Activated naive CD8-positive, alpha-beta T cell (primary cell): Measurements from ENCODE around the gene RPL5.

Experiments used
- H3K27ac Mint-ChIP-seq: one replicate; pipeline ENCODE4 v1.8.0; 2021; ENCODE audit warnings: mixed read lengths
- H3K27me3 Mint-ChIP-seq: one replicate; pipeline ENCODE4 v1.8.0; 2021; ENCODE audit warnings: mixed read lengths
- H3K36me3 Mint-ChIP-seq: one replicate; pipeline ENCODE4 v1.8.0; 2021; ENCODE audit warnings: mixed read lengths
- H3K4me1 Mint-ChIP-seq: one replicate; pipeline ENCODE4 v1.8.0; 2021; ENCODE audit warnings: low read depth, mixed read lengths
- H3K4me3 Mint-ChIP-seq: one replicate; pipeline ENCODE4 v1.8.0; 2021; ENCODE audit warnings: mild to moderate bottlenecking, mixed read lengths
- H3K9me3 Mint-ChIP-seq: one replicate; pipeline ENCODE4 v1.8.0; 2021; ENCODE audit warnings: low read depth, mixed read lengths

RPL5 gene

DNA sequence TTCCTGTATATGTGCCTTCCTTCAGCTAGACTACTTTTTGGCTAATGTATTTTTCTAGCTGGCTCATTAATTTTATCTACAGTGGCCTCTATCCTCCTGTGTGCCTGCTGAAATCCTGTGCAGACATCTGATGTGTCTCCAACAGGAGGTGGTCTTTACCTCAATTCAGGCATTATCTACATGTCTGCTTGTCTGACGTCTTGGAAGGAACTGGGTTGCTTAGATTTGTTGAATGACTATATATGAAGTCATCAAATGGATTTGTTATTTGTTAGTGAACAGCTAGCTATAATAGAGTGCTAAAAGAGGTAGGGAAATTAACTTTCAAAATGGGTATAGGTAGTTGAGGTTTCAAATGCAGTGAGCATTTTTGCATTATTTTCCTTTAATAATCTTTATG, 6.7 kb downstream of the RPL5 start:
- H3K9me3 Mint-ChIP-seq = no peaks in the 10 kb centered on the region
- H3K27ac Mint-ChIP-seq = peak overlapping the region; percentile 76
- peaks cover 76% of the 10 kb centered on the region for H3K4me1 Mint-ChIP-seq
- peak overlapping the region; percentile 99 for H3K4me3 Mint-ChIP-seq
- H3K36me3 Mint-ChIP-seq = peaks cover 46% of the 10 kb centered on the region
- no peaks in the 10 kb centered on the region for H3K27me3 Mint-ChIP-seq

DNA sequence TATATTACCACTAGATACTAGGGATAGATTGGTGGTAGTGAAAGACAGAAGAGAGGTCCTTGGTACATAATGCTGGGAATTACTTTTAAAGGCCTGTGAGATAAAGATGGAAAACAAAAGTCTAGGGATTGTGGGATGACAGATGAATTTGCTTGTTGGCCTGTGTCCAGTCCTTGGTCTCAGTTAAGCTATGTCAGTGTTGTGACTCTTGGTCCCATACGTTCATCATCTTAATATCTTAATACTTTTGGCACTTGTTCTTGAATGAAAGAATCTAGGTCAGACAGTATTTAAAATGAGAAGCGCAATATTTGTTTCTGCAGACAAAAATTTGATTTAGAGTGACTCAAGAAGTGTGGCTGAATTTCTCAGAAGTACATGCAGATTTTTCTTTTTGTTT, 7.6 kb downstream of the RPL5 start:
- Mint-ChIP-seq H3K27ac (peak overlapping the region; percentile 64), H3K27me3 (no peaks in the 10 kb centered on the region), H3K9me3 (no peaks in the 10 kb centered on the region), H3K36me3 (peaks cover 44% of the 10 kb centered on the region), H3K4me3 (peak overlapping the region; percentile 70), H3K4me1 (peaks cover 68% of the 10 kb centered on the region)

DNA sequence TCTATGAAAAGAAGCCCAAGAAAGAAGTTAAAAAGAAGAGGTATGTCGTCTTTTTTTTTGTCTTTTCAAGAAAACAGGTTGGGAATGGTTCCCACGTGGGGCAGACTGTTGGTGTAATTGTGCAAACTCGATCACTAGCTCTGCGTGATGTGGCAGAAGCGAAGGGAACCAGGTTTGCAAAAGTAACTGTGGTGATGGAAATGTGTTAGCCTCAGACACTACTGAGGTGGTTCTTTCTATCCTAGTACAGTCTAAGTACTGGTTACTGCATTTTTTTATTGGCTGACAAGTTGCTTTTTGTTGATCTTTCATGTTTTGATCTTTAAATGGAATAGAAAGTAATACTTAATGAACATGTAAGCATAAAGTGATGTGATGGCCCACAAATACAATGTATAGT, 8.8 kb downstream of the RPL5 start:
- peaks cover 57% of the 10 kb centered on the region for H3K4me1 Mint-ChIP-seq
- peak overlapping the region; percentile 64 for H3K27ac Mint-ChIP-seq
- H3K4me3 Mint-ChIP-seq = peak overlapping the region; percentile 56
- H3K36me3 Mint-ChIP-seq = peaks cover 36% of the 10 kb centered on the region
- no peaks in the 10 kb centered on the region for H3K27me3 Mint-ChIP-seq
- no peaks in the 10 kb centered on the region for H3K9me3 Mint-ChIP-seq

DNA sequence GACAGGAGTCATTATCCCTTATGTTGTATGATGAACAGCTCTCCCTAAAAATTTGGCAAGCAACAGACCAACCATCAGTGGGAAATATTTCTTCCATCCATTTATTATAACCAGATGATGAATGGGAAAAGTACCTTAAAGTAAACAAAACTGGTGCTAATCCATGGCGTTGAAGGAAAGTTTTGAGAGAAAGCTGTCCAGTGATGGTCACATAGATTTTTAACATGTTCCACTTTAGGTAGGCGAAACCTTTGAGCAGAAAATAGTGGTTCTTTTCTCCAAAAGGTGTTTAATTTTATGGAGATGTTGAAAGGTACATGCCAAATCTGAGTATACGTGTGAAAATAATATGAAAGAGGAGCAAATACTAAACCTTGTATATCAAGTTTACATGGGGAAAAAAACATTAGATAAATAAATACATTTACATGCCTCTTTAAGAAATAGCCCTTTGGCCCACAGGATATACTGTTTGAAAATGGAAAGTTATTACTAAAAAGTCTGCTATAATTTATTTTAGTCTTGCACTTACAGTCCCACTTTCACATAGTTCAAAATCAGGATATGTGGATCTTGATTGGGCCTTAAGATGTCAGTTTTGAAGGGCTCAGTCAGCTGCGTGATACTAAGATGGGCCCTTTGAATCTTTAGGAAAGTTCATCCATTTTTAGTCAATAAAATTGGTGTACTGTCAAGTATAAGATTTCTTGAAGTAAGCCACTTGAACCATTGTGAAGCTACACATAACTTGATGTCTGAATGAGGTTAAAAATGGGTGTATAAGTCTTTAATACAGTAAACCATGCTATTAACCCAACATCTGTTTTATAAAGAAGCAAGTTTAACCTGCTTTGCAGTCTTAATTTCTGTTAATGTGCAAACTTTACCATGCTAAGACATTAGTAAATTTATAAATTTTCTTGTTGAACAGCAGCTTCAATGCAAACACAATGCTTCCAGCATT, 10.5 kb downstream of the RPL5 start:
- H3K9me3 Mint-ChIP-seq = no peaks in the 10 kb centered on the region
- H3K27ac Mint-ChIP-seq = no peak overlapping the region
- H3K4me3 Mint-ChIP-seq = no peak overlapping the region
- peaks cover 28% of the 10 kb centered on the region for H3K36me3 Mint-ChIP-seq
- H3K4me1 Mint-ChIP-seq = peaks cover 39% of the 10 kb centered on the region
- no peaks in the 10 kb centered on the region for H3K27me3 Mint-ChIP-seq

DNA sequence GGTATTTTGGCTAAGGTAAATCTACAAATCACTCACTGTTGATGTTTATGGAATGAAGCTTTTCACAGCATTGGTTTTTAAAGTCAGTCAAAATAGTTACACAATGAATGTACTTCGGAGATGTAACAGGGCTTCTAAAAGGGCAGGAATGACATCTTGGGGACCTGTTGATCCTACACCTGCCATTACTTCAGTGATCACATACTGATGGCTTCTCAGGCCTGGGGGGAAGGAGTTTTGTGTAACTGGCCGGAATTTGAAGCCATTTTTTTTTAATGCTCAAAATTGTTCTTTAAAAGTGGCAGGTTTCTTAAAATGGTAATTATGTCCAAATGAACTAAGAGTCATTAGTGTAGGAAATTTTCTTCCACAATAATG, 11.2 kb downstream of the RPL5 start:
- Mint-ChIP-seq H3K36me3 (peaks cover 28% of the 10 kb centered on the region), H3K4me3 (no peak overlapping the region), H3K9me3 (no peaks in the 10 kb centered on the region), H3K27ac (peak overlapping the region; percentile 34), H3K4me1 (peaks cover 32% of the 10 kb centered on the region), H3K27me3 (no peaks in the 10 kb centered on the region)

DNA sequence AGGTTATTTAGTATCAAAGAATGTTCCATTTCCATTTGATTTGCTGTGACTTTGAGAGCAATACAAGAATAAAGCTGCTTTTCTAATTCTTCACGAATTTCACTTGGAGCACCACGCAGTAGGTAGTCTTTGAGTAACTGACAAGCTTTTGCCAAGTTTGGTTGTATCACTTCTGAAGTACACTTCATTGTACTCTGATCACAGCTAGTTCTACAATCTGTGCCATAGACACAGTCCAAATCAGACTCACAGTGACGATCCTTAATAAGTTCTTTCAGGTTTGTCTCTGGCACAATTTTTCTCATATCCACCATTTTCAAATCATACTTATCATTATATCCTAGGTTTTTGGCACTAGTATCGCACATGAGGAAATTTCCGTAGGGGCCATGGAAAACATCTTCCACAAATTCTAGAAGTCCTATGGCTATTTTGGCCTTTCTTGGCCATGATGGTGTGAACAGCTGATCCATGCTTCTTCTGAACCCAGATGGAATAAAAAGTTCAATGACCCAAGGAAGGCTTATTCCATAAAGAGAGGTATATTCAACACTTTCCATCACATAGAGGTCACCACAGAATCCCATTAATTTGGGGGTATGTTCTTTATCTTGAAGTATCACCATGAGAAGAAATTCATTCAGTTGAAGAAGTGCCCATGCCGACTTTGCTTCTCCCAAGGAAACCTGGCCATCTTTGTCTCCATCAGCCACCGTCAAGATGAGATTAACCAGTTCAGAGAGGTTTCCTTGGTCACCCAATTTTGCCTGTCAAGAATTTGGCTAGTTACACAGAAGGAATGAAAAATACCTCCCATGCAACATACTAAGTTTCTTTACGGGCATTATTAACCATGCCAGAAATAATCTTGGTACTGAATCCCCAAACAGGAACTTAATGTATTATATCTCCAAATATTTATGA, 11.9 kb downstream of the RPL5 start:
- peak overlapping the region; percentile 18 for H3K27ac Mint-ChIP-seq

DNA sequence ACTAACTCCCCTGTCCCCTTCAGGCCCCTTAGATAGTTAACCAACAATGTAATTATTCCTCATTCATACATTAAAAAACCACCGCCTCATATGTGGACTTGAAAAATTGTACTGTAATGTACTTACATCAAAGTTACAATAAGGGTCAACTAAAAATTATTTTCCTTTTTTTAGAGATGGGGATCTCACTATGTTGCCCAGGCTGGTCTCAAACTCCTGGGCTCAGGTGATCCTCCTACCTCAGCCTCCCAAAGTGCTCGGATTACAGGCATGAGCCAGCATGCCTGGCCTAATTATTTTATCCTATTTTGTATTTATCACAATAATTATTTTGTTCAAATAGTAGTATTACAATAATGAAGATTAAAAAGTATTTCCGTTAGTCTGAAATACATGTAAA, 12.6 kb downstream of the RPL5 start:
- H3K4me1 Mint-ChIP-seq = peaks cover 18% of the 10 kb centered on the region
- no peaks in the 10 kb centered on the region for H3K9me3 Mint-ChIP-seq
- no peaks in the 10 kb centered on the region for H3K27me3 Mint-ChIP-seq
- no peak overlapping the region for H3K4me3 Mint-ChIP-seq
- H3K27ac Mint-ChIP-seq = peak overlapping the region; percentile 5
- peaks cover 21% of the 10 kb centered on the region for H3K36me3 Mint-ChIP-seq

More for the DNA sequence above, 11.9 kb downstream of the RPL5 start:
- Mint-ChIP-seq H3K36me3 (peaks cover 23% of the 10 kb centered on the region), H3K4me3 (no peak overlapping the region), H3K4me1 (peaks cover 26% of the 10 kb centered on the region), H3K9me3 (no peaks in the 10 kb centered on the region), H3K27me3 (no peaks in the 10 kb centered on the region)

DNA sequence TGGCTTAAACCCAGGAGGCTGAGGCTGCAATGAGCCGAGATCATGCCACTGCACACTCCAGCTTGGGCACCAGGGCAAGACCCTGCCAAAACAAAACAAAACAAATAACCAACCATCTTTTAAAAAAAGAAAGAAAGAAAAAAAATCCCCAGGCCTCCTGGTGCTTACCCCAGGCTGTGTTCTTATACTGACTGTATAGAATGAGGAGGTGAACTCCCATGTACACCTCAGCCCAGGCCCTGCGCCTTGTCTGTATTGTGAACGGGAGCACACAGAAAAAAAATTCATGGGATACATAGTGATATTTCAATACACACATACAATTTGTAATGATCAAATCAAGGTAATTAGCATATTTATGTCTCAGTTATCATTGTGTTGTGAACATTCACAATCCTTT, 14.1 kb downstream of the RPL5 start:
- Mint-ChIP-seq H3K27me3 (no peaks in the 10 kb centered on the region), H3K4me1 (peaks cover 8% of the 10 kb centered on the region), H3K27ac (no peak overlapping the region), H3K36me3 (peaks cover 16% of the 10 kb centered on the region), H3K9me3 (no peaks in the 10 kb centered on the region), H3K4me3 (no peak overlapping the region)

DNA sequence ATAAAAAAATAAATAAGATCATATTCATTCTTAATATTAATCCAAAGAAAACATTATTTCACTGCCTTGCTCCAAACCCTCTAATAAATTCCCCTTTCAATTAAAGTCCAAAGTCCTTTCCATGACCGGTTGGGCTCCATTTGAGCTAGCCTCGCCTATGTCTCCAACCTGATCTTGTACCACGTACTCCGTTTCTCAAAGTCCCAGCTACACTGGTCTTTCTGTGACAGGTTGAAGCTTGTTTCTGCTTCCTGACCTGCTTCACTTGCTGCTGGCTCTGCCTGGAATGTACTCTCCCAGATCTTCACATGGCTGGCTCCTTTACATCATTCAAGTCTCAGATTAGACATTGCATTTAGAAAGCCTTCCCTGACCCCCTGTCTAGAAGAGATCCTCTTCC, 16.4 kb downstream of the RPL5 start:
- no peaks in the 10 kb centered on the region for H3K9me3 Mint-ChIP-seq
- H3K27ac Mint-ChIP-seq = peak overlapping the region; percentile 4
- H3K36me3 Mint-ChIP-seq = peaks cover 8% of the 10 kb centered on the region
- H3K4me3 Mint-ChIP-seq = no peak overlapping the region
- peaks cover 13% of the 10 kb centered on the region for H3K4me1 Mint-ChIP-seq
- no peaks in the 10 kb centered on the region for H3K27me3 Mint-ChIP-seq

DNA sequence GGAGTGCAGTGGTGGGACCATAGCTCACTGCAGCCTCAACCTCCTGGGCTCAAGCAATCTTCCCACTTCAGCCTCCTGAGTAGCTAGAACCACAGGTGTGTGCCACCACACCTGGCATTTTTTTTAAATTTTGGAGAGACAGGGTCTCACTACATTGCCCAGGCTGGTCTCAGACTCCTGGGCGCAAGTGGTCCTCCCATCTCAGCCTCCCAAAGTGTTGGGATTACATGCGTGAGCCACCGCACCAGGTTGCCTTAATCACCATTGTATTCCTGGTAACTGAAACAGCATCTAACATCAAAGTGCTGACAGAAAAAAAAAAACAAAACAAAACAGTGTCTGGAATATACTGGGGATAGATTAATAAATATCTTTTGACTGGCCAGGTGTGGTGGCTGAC, 18.2 kb downstream of the RPL5 start:
- Mint-ChIP-seq H3K27me3 (no peaks in the 10 kb centered on the region), H3K9me3 (no peaks in the 10 kb centered on the region), H3K27ac (no peak overlapping the region), H3K4me3 (no peak overlapping the region), H3K4me1 (peaks cover 20% of the 10 kb centered on the region), H3K36me3 (peaks cover 7% of the 10 kb centered on the region)

DNA sequence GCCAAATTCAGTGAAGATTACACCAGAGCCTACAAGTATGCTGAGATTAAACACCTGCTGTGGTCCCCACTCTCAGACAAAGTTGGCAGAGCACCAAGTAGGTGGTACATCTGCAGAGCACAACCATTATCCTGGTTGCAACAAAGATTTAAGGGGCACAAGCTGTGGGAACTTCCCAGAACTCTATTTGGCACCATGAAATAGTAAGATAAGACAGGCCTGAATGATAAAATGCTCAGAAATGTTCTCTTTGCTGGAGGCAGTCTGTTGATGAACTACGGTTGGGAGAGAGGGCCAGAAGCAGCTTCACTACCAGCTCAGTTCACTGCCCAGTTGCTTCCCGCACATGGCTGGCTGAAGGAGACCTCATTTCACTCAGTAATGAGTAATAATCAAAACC, 19.9 kb downstream of the RPL5 start:
- H3K36me3 Mint-ChIP-seq = peaks cover 7% of the 10 kb centered on the region
- peak overlapping the region; percentile 82 for H3K27ac Mint-ChIP-seq
- no peaks in the 10 kb centered on the region for H3K27me3 Mint-ChIP-seq
- no peaks in the 10 kb centered on the region for H3K9me3 Mint-ChIP-seq
- peaks cover 20% of the 10 kb centered on the region for H3K4me1 Mint-ChIP-seq
- peak overlapping the region; percentile 7 for H3K4me3 Mint-ChIP-seq

DNA sequence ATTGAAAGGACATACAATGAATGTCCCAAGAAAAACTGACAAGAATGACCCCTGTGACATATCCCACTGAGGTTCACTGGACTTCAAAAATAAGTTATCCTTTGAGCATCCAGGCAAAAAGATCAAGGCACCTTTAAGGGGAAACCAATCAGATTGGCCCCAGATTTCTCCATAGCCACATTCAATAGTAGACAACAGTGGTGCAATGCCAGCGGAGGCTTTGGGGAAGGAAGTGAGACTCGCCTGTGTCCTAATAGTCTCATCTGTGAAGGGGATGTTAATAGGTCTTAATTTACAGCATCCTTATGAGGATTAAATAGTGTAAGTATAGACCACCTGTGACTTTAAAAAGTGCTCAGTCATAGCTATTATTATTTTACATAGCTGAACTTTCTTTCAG, 21.5 kb downstream of the RPL5 start:
- Mint-ChIP-seq H3K9me3 (no peaks in the 10 kb centered on the region), H3K27me3 (no peaks in the 10 kb centered on the region), H3K4me1 (peaks cover 20% of the 10 kb centered on the region), H3K36me3 (peaks cover 7% of the 10 kb centered on the region), H3K4me3 (no peak overlapping the region), H3K27ac (no peak overlapping the region)

DNA sequence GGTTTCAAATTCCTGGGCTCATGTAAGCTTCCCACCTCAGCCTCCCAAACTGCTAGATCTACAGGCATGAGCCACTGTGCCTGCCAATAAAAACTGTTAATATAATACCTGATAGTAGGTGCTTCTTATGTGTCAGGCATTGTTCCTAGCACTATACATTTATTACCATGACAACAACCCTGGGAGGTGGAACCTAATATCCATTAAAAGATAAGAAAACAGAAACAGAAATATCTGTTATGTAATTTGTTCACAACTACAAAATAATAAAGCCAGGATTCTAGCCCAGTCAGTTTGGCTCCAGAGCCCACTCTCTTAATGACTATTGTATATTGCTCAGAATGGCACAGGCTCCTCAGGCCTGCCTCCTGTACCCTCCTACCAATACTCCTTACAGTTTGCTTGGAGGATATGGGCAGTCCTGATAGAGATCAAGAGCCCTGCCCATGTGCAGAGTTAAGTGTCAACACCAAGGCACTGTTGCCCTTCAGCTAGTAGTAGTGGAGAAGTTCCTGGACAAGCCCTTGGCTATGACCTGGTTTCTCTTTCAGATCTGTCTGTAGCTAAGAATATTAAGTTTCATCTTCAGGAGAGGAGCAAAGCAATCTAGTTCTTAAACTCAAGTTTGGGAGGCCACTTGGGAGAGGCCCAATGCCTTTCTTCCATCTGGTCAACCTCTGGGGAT, 22.4 kb downstream of the RPL5 start:
- H3K4me3 Mint-ChIP-seq = no peak overlapping the region
- H3K27me3 Mint-ChIP-seq = no peaks in the 10 kb centered on the region
- H3K36me3 Mint-ChIP-seq = peaks cover 7% of the 10 kb centered on the region
- H3K27ac Mint-ChIP-seq = no peak overlapping the region
- H3K4me1 Mint-ChIP-seq = peaks cover 28% of the 10 kb centered on the region
- no peaks in the 10 kb centered on the region for H3K9me3 Mint-ChIP-seq

DNA sequence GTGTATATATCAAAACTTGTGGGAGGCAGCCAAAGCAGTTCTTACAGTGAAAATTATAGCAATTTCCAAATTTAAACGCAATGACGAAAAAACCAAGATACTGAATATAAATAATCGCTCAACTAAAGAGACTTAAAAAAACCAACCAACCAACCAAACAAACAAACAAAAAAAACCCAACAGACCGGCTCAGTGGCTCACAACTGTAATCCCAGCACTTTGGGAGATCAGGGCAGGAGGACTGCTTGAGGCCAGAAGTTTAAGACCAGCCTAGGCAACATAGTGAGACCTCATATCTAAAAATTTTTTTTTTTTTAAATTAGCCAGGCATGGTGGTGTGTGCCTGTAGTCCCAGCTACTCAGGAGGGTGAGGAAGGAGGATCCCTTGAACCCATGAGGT, 23.4 kb downstream of the RPL5 start:
- H3K9me3 Mint-ChIP-seq = no peaks in the 10 kb centered on the region
- H3K27me3 Mint-ChIP-seq = no peaks in the 10 kb centered on the region
- H3K36me3 Mint-ChIP-seq = peaks cover 7% of the 10 kb centered on the region
- peaks cover 29% of the 10 kb centered on the region for H3K4me1 Mint-ChIP-seq
- no peak overlapping the region for H3K4me3 Mint-ChIP-seq
- H3K27ac Mint-ChIP-seq = no peak overlapping the region

DNA sequence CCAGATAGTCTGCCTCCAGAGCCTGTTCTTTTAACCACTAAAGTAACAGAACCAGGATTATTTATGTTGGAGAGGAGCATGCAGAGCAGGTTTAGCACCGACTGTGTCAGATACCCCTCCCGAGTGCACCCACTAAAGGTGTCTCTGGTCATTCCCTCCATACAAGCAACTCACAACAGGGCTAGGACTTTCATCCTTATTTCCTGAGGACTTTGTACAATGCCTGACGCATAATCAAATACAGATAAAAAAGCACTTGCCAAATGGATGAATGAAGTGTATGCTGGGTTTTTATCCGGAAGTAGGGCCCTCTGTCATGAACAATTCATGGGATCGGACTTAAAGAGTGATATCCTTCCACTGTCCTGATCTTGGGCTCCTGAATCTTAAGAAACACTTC, 26.0 kb downstream of the RPL5 start:
- H3K9me3 Mint-ChIP-seq = no peaks in the 10 kb centered on the region
- H3K4me3 Mint-ChIP-seq = no peak overlapping the region
- no peak overlapping the region for H3K27ac Mint-ChIP-seq
- H3K36me3 Mint-ChIP-seq = peaks cover 5% of the 10 kb centered on the region
- no peaks in the 10 kb centered on the region for H3K27me3 Mint-ChIP-seq
- H3K4me1 Mint-ChIP-seq = peaks cover 17% of the 10 kb centered on the region
